Tongue (tissue), 2 donors: Measurements from ENCODE around the gene GARNL3. TPM values are rescaled to one million over a fixed set of nuclear protein-coding genes. Genes with fewer than 3 reads are reported as not detected.

ENCODE experiments used
- DNase-seq: peaks from one replicate; pipeline ENCODE4 v3.0.0-alpha.2; 2015
- total RNA-seq: library from RNA; depleted of rRNA; stranded (reverse); fragments of >200 nt; gene quantifications from one replicate; pipeline ENCODE4 v1.2.3, GENCODE V29; 2014

The GARNL3 gene, protein sequence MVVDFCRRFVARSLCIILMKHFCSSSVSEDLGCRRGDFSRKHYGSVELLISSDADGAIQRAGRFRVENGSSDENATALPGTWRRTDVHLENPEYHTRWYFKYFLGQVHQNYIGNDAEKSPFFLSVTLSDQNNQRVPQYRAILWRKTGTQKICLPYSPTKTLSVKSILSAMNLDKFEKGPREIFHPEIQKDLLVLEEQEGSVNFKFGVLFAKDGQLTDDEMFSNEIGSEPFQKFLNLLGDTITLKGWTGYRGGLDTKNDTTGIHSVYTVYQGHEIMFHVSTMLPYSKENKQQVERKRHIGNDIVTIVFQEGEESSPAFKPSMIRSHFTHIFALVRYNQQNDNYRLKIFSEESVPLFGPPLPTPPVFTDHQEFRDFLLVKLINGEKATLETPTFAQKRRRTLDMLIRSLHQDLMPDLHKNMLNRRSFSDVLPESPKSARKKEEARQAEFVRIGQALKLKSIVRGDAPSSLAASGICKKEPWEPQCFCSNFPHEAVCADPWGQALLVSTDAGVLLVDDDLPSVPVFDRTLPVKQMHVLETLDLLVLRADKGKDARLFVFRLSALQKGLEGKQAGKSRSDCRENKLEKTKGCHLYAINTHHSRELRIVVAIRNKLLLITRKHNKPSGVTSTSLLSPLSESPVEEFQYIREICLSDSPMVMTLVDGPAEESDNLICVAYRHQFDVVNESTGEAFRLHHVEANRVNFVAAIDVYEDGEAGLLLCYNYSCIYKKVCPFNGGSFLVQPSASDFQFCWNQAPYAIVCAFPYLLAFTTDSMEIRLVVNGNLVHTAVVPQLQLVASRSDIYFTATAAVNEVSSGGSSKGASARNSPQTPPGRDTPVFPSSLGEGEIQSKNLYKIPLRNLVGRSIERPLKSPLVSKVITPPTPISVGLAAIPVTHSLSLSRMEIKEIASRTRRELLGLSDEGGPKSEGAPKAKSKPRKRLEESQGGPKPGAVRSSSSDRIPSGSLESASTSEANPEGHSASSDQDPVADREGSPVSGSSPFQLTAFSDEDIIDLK
- 32.9 TPM for total RNA-seq

DNA sequence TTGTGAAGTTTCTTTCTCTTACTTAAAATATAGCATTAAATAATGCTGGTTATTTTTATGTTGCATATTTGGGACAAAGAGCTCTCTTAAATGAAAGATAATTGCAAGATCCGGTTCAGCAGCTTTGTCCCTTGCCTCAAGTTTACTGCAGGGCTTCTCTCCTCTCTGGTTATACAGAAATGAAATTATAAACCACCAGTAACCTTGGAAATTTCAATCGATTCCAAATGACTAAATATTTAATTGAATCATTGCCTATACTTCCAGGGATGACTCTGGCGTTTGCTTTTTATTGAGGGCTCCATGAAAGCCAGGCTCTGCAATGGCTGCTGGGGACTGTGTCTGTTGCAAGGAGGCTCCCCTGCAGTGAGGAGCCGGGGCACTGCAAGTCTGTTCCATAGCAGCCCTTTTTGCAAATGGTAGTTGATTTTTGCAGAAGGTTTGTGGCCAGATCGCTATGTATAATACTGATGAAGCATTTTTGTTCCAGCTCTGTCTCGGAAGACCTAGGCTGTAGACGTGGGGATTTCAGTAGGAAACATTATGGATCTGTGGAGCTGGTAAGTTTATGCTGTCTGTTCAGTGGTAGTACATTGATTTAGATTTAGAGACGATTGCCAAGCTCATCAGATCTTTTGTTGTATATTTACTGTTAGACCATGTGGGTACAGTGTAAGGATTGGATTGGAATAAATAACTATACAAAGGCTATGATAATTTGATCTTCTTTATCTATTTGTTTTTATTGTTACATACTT, at the start of gene GARNL3:
TSS of gene GARNL3 (plus strand) at position 313 of the 758 bp plus-strand sequence. CDS start at position 417, 104 bp downstream.
- DNase-seq = no peak

DNA sequence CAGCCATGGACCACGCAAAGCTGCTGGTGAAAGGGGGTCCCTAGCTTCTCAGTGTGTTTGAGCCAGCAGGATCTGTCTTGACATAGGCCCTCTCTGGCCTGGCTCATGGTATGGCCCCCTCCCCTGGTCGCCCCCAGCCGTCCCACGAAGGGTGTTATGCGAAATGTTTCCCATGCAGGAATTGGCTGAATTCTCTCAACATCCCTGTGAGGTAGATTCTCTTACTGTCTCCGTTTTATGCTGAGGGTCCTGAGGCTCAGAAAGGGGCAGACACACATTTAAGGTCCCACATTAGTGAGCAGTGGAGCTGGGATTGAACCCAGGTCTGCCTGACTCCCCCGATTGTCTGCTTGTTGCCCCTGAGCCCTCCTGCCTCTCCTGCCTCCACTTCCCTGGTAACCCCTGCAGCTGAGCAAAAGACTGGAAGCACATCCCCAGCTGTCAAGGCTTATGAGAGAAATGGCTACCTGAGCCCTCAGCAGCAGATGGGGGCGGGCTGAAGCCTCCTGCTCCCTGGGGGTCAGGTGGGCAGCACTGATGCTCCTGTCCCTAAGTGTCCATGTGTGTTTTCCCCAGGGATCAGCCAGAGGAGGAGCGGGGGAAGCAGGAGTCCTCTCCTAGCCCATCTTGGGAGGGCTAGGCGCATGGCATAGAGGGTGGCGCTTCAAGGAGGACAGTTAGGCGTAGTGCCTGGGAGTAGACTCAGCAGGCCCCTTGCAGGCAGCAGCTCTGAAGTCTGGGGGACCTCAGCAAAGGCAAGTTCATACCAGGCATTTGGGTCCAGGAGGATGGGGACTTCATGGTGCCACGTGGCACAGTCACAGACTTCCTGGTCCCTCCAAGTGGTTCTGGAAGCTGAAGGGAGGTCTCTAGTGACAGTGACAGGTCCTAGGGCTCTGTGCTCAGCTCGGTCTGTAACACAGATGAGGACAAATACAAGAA, 49.0 kb upstream of the GARNL3 start:
- DNase-seq = no peak

DNA sequence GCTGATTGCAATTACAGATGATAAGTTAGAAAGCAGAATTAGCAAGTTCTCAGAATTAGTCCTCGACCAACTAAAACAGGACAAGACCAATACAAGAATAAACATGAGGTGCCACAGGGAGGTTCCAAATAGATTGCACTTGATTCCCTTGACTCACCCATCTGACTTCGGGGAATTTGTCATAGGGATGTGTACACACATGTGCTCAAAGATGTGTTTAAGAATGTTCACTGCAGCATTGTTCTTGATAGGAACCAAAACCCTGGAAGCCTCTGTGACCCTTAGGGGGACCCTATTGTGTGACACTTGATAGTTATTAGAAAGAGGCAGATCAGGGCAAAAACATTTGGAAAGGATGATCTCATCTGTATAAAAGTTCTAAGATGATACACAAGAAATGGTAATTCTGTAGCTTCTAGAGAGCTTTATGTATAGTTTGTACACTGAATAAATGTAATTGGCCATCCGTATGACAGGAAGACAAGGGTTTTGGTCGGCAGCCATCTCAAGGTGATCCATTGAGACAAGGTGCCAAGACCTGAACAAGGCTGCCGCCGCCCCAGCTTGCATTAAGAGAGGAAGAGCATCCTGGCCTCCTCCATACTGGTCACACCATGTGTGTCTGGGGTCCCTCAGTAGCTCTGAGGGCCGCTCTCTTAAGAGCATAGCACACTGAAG, 48.2 kb upstream of the GARNL3 start:
- DNase-seq = no peak

DNA sequence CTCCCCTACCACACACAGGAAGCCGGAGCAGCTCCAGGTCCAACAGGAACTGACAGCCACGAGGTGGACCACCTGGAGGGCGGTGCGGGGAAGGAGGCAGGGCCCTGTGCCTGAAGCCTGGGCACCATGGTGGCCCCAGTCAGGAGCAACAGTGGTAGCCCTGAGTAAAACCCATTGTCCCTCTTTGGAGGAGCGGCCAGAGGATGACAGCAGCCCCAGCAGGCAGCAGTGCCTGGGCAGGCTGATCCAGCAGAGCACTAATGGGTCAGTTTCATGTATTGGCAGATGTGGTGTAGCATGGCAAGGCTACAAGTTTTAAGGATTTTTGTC, 47.7 kb upstream of the GARNL3 start:
- DNase-seq = no peak

DNA sequence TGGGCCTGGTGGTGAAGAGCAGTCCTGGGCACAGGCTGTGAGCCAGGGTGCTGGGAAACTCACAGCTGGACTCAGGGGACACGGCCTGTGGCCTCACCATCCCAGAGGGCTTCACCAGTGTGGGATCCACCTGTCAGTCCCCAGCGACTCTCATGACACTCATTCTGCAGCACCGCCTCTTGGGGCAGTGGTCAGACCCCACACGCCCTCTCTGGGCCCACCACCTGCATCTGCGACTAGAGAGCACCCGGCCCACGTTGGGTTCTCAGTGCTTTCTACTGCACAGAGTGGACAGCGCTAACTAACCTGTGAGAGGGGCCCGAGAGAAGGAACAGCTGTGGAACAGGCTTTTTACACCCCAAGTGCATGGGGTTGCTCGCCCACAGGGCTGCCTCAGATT, 45.8 kb upstream of the GARNL3 start:
- DNase-seq = no peak

DNA sequence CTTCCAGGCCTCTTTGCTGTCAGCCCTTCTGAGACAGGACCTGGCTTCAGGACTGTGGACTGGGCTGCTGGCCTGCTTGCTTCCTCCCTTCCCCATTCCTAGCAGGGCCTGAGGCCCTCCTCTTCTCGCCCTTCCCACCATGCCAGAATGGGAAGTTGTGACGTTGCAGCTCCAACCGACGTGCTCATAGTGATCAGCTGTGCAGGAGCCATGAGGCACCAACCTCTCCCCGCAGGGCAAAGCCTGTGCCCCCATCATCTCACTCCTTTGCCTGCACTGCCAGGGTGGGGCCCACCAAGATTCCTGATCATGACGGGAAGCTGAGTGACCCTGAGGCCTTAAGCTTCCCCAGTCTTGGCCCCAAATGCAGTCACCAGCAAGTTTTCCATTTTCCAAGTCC, 45.1 kb upstream of the GARNL3 start:
- no peak for DNase-seq

DNA sequence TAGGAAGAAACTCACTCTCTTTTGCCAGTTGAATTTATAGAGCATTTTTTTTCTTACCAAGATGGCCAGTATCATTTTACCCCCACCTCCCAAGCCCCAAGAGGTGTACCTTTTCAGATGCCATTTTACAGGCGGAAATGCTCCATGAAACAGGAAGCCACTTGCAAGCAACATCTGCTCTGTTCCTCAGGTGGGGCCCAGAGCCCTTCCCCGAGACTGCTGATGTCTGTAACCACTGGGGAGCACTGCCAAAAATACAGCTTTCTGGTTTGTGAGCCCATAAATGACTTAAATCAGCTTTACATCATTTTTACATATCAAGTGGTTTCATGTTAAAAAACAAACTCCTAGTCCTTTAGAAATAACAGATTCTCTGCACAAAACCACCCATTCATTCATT, 42.9 kb upstream of the GARNL3 start:
- DNase-seq = no peak

DNA sequence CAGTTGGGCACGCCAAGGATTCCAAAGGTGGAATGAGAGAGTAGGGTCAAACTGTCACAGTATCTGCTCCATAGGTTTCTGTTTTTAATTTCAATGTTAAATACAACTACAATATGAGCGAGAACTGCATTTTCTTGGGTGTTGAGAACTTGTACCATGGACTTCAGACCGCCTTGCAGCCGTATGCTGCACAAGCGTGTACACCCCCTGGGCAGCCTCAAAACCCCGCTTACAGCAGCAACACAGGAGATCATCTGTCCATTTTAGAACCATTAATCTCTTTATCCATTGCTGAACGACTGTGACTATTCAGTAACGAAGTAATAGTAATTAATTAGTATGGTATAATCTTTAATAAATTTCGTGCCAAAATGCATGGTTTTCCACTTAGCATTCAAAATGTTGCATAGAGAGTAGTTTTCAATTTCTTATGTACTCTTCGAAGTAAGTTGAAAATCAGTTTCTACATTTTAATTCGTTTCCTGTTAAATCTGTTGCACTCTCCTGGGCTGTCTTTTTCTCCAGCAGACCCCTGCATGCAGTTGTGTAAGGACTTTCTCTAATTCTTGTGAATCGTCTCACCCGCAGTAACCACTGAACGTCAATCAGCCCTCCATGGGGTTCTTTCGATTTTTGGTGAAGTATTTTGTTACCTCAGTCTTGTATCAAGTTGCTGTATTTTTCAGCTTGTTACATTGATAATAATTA, 42.0 kb upstream of the GARNL3 start:
- no peak for DNase-seq

DNA sequence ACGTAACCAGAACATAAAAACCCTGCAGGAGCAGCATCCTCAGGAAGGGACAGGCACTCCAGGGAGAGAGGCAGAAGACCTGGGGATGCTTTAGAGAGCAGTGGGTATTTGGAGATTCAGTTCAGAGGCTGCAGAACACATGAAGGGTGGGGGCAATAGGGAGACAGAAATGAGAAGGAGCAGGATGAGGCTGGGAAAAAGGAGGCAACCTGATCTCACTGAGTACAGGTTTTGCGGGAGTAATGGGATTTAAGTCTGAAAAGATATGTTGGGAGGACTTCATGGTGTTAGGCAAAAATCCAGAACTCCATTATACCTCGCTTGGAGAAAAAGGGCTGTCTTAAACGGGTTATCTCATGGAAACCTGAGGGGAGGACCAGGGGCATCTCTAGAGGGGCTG, 41.3 kb upstream of the GARNL3 start:
- no peak for DNase-seq

DNA sequence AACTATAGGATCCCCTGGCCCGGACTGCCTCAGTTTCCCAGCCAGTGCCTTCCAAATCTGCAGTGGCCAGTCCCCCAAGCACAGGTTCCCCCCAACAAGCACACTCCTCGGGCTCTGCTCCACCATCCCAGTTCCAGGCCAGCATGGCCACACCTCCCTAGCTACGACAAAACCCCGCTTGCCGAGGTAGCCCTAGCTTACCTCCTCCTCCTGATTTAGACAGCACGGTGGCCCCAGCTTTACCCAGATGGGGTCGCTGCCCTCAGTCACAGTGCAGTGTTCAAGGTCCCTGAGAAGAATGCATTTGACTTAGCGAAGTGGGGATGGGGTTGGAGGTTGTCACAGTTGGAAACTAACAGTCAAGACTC, 40.8 kb upstream of the GARNL3 start:
- DNase-seq = no peak

DNA sequence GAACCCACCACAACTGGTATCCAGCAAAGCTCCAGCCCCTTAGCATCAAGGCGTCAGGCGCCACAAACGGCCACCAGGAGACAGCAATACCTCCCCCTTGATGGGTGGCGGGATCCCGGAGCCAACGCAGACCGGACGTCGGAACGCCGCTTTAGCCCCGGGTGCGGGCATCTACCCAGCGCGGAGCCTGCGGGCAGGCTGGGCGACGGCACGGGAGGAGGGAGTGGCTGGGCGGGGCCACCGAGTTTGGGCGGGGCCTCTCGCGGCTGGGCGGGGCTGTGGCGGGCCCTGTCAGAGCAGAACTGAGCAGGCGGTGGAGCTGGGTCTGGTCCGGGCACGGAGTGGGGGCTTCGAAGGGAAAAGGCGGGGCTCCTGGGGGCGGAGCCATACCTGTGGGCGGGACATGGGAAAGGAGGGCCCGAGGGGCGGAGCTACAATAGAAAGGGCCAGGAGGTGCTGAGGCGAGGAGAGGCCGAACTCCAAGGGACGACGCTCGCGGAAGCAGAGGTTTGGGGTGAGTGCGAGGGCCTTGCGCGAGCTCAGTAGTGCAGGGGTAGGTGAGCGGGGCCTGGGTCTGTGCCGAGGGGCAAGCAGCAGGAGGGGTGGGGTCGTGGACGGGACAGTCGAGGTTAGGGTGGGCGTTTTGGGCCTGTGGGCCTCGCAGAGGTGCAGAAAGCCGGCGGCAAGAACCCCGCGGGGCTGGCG, 40.2 kb upstream of the GARNL3 start:
- DNase-seq = peak; percentile 95

DNA sequence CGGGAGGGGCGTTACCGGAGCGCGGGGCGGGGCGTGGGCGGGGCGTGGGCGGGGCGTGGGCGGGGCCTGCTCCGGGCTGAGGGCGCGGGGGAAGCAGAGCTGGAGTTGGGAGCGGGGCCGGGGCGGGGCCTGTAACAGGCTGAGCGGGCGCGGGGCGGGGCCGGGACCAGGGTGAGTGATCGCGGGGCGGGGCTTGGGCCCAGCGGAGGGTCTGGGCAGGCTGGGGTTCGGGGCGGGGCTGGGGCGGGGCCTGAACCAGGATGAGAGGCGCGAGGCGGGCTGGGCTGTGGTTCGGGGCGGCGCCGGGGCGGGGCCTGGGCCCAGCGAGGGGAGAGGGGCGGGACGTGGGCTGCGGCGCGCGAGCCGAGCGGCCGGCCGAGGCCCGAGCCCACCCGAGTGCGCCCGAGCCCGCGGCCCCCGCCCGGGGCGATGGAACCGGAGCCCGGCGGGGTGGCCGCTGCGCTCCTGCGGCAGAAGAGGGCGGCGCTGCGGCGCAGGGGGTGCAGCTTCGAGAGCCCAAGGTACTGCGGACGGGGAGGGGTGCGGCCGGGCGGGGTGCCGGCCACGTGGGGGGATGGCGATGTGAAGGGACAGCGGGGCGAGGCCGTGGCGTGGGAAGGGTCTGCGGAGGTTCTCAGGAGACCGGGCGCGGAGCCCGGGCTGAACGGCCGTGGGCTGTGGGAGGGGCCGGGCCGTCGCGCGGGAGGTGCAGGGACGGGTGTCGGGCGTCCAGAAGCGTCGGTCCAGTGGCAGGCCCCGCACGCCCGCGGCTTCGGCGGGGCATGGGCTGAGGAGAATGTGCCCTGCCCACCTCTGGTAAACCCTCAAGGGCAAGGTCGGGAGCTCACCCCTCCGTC, 39.5 kb upstream of the GARNL3 start:
- DNase-seq = peak; percentile 99

DNA sequence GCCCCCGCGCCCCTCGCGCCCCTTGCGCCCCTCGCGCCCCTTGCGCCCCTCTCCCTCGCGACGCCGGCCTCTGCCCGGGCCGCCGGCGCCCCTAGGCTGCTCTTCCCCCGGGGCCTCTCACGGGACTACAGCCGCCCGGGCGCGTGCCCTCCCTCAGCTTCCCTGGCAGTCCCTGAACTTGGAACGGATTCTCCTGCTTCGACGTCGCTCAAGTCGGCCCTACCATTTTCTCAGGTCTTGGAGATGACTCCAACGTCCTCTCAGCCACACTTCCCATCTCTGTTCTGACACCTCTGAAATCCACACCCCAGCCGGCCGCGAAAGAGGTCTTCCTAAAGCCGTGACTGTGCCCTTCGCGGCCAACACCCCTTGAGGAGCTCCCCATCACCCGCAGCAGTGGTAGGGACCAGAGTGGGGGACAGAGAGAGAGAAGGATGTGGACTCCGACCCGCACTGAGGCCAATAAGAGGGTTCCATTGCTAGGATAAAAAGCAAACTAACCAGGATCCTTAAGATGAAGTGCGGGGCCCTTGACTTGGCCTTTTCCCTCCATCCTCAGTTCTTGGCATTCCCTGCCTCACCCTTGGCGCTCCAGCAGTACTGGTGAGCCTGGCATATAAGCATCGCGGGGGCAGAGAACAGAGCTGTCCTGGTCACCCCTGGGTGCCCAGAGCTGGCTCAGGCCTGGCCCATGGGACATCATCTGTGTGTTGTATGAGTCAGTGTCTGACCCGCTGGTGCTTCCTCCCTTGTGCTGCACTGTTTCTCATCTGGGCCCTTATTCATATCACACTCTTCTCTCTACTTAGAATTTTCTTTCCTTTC, 38.6 kb upstream of the GARNL3 start:
- no peak for DNase-seq

DNA sequence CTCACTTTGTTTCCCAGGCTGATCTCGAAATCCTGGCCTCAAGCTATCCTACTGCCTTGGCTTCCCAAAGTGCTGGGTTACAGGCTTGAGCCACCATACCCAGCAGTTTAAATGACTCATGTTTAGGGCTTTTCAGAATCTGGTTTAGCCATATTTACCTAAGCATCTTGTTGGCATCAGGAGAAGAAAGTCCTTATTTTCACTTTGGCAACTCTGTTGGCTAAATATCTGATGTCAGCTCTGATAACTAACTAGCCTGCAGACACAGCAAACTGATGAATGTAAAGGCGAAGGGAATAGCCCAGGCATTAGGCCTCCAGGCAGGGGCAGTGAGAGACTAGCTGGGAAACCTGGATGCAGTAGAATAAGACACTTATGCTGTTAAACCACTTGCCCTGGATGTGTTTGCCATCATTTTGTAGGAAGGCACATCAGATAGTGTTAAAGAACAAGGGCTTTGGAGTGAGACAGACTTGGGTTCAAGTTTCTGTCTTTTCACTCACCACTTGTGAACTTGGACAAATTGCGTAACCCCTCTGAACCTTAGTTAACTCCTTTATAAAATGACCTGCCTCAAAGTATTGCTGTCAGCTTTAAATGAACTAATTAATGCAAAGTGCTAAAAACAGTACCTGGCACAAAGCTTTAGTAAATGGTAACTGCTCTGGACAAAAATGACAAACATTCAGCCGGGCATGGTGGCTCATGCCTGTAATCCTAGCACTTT, 34.7 kb upstream of the GARNL3 start:
- no peak for DNase-seq

DNA sequence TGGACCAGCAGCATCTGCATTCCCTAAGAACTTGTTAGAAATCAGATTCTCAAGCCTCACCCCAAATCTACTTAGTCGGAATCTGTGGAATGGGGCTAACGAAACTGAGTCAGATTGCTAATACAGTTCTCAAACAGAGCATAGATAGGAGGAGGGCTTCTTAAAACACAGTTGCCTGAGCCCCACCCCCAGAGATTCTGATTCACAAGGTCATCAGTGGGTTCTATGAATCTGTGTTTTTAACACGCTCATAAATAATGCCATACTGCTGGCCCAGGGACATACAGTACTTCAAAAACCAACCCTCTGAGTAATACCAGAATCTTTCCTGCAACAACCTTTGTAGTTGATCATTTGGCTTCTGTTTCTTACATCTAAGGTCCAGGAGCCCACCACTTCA, 32.9 kb upstream of the GARNL3 start:
- DNase-seq = no peak

DNA sequence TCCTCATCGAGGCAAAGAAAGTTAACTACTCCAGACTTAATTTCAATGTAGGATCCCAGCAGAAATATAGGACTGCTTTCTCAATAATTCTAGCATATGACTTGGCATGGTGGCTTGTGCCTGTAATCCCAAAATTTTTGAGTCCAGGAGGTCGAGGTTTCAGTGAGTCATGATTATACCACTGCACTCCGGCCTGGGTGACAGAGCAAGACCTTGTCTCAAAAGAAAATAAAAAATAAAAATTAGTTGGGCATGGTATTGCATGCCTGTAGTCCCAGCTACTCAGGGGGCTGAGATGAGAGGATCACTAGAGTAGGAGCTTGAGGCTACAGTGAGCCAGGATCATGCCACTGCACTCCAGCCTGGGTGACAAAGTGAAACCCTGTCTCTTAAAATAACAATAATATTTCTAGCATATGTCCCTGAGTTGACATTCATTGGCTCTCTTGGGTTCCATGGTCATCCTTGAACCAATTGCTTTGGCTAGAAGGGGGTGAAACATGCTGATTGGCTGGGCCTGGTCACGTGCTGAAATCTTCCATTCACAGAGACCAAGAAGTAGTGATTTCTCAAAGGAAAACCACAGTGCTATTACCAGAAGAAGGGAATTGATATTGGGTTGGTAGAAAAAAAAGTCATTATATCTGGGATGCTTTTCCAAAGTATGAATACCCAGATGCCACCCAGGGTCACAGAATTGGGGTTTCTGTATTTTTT, 31.6 kb upstream of the GARNL3 start:
- DNase-seq = no peak
